Type B pancreatic cell (in vitro differentiated cells): ENCODE data around the gene OR52N1. TPM values are rescaled to one million over a fixed set of nuclear protein-coding genes. Genes with fewer than 3 reads are reported as not detected.

Experiments used
- DNase-seq: peaks from one replicate; pipeline ENCODE4 v3.0.0; 2021; ENCODE audit warnings: mixed read lengths; ENCODE audit not compliant: unreplicated experiment; ENCODE audit errors: extremely low spot score
- H3K27ac Mint-ChIP-seq: 2 replicates; pipeline ENCODE4 v1.8.0; 2021; ENCODE audit warnings: mild to moderate bottlenecking, mixed read lengths
- H3K27me3 Mint-ChIP-seq: 2 replicates; pipeline ENCODE4 v1.8.0; 2021; ENCODE audit warnings: mixed read lengths
- H3K36me3 Mint-ChIP-seq: 2 replicates; pipeline ENCODE4 v1.8.0; 2021; ENCODE audit warnings: mixed read lengths
- H3K4me1 Mint-ChIP-seq: one replicate; pipeline ENCODE4 v1.8.0; 2021; ENCODE audit warnings: mixed read lengths; ENCODE audit not compliant: unreplicated experiment
- H3K4me3 Mint-ChIP-seq: 2 replicates; pipeline ENCODE4 v1.8.0; 2021; ENCODE audit warnings: mild to moderate bottlenecking, mixed read lengths
- H3K9me3 Mint-ChIP-seq: 2 replicates; pipeline ENCODE4 v1.8.0; 2021; ENCODE audit warnings: mixed read lengths
- long read RNA-seq: library from polyadenylated mRNA; unstranded; transcript quantifications from one replicate; pipeline ENCODE4 v2.0.0, GENCODE V29; 2020
- total RNA-seq: library from RNA; stranded (reverse); gene quantifications from 2 replicates; pipeline ENCODE4 v1.2.1, GENCODE V29; 2021; ENCODE audit warnings: low replicate concordance
- TF ChIP-seq, protein P1 (sequence below): fragments of 200-600 bp; sonication (generic); conservative IDR thresholded peaks from 2 replicates; pipeline ENCODE4 v1.5.0; 2021; ENCODE audit warnings: antibody characterized with exemption, mild to moderate bottlenecking

Gene OR52N1
- not detected in 2 replicates for total RNA-seq
- long read RNA-seq, result 0 reads

- no peaks in the 10 kb centered on the region for H3K4me1 Mint-ChIP-seq
- no peak within 1 kb of the TSS for H3K4me3 Mint-ChIP-seq
- no peak within 1 kb of the TSS for H3K27ac Mint-ChIP-seq
- H3K27me3 Mint-ChIP-seq, result peaks cover 4% of the 10 kb centered on the region
- TF ChIP-seq, protein P1, sequence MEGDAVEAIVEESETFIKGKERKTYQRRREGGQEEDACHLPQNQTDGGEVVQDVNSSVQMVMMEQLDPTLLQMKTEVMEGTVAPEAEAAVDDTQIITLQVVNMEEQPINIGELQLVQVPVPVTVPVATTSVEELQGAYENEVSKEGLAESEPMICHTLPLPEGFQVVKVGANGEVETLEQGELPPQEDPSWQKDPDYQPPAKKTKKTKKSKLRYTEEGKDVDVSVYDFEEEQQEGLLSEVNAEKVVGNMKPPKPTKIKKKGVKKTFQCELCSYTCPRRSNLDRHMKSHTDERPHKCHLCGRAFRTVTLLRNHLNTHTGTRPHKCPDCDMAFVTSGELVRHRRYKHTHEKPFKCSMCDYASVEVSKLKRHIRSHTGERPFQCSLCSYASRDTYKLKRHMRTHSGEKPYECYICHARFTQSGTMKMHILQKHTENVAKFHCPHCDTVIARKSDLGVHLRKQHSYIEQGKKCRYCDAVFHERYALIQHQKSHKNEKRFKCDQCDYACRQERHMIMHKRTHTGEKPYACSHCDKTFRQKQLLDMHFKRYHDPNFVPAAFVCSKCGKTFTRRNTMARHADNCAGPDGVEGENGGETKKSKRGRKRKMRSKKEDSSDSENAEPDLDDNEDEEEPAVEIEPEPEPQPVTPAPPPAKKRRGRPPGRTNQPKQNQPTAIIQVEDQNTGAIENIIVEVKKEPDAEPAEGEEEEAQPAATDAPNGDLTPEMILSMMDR, result no peak
- H3K36me3 Mint-ChIP-seq, result no peaks in the 10 kb centered on the region
- H3K9me3 Mint-ChIP-seq, result no peaks in the 10 kb centered on the region
- no peak for DNase-seq
Measured at GRCh38 chr11:5791165-5791564, at the start of gene OR52N1. TSS of gene OR52N1 (minus strand) at chr11:5791265. CDS start at chr11:5788816, 2,449 bp downstream.

GRCh38 chr11:5837695-5838094 lies 46.6 kb upstream of the OR52N1 start:
- Mint-ChIP-seq H3K9me3 (no peaks in the 10 kb centered on the region), H3K27ac (no peak overlapping the region), H3K4me3 (no peak overlapping the region), H3K36me3 (no peaks in the 10 kb centered on the region), H3K4me1 (no peaks in the 10 kb centered on the region), H3K27me3 (peaks cover 3% of the 10 kb centered on the region)
- no peak for DNase-seq
- TF ChIP-seq, protein P1, result no peak

GRCh38 chr11:5833446-5833845 lies 42.4 kb upstream of the OR52N1 start:
- DNase-seq, result no peak
- Mint-ChIP-seq H3K4me3 (no peak overlapping the region), H3K27ac (no peak overlapping the region), H3K9me3 (no peaks in the 10 kb centered on the region), H3K4me1 (no peaks in the 10 kb centered on the region), H3K27me3 (no peaks in the 10 kb centered on the region), H3K36me3 (no peaks in the 10 kb centered on the region)
- TF ChIP-seq, protein P1, result no peak

- no peaks in the 10 kb centered on the region for H3K4me1 Mint-ChIP-seq
- H3K27me3 Mint-ChIP-seq, result no peaks in the 10 kb centered on the region
- H3K4me3 Mint-ChIP-seq, result no peak overlapping the region
- no peaks in the 10 kb centered on the region for H3K36me3 Mint-ChIP-seq
- TF ChIP-seq, protein P1, result no peak
- DNase-seq, result no peak
- no peak overlapping the region for H3K27ac Mint-ChIP-seq
- H3K9me3 Mint-ChIP-seq, result no peaks in the 10 kb centered on the region
Measured at GRCh38 chr11:5831196-5831829, 40.2 kb upstream of the OR52N1 start.

- no peaks in the 10 kb centered on the region for H3K4me1 Mint-ChIP-seq
- H3K27ac Mint-ChIP-seq, result no peak overlapping the region
- DNase-seq, result no peak
- no peaks in the 10 kb centered on the region for H3K36me3 Mint-ChIP-seq
- TF ChIP-seq, protein P1, result no peak
- H3K4me3 Mint-ChIP-seq, result no peak overlapping the region
- H3K27me3 Mint-ChIP-seq, result no peaks in the 10 kb centered on the region
- no peaks in the 10 kb centered on the region for H3K9me3 Mint-ChIP-seq
Measured at GRCh38 chr11:5818245-5818886, 27.3 kb upstream of the OR52N1 start.
